ENCODE measurements around the gene CAMK2N2. TPM values are rescaled to one million over a fixed set of nuclear protein-coding genes. Genes with fewer than 3 reads are reported as not detected.

Gene CAMK2N2
- total and polyA plus RNA-seq, 9 of the 15 experiments (the other 6 are each of a cell fraction or from before 2014, with no cell fraction given), result 0.08 to 0.22 (median 0.11) TPM; not detected in 5

DNA sequence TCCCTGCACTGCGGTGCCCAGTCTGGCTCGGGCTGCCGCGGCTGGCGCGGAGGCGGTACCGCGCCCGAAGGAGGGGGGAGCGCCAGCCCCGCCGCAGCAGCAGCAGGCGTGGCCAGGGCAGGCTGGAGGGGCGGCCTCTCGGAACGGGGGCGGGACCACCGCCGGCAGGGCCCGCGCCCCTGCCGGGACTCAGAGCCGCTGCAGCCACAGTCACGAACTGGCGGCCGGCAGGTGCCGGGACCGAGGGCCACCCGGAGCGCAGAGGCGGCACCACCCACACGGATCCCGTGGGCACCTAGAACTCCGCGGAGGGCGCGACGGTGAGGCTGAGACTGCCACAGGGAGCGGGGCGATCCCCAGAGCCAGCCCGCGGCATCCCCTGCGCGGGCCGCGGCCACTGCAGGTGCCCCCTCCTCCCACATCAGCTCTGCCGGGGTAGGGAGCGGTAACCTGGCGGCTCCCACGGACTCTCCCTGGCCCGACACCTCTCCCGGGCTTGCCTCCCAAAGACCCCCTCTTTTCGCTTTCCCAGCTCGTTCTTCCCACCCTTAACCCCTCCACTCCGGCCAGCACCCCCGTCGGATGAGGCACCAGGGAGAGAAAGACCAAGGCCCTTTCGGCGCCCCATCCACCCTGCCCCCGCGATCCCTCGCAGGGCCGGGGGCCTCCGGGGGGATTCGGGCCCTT, 31.8 kb downstream of the CAMK2N2 start, which contains the start of gene VWA5B2:
Gene VWA5B2 (plus strand): TSS at position 192 of the 687 bp plus-strand sequence. CDS start 944 bp downstream, outside the sequence.
- peaks cover 0 to 32% of the 10 kb centered on the region in 2 experiments; a peak in 3 of 5 replicates for H3K4me1 ChIP-seq (replicated peaks in 1 of 2; ENCODE audit: control insufficient read depth in 2 of 2, insufficient read depth in 2 of 2, low read length in 2 of 2)
- DNase-seq (ENCODE audit: extremely low read depth in 1 of 4, low spot score in 3 of 4), result peak; percentile 66 to 96 (median 92)
- H3K9ac ChIP-seq (ENCODE audit: insufficient read depth in 1 of 2, low read depth in 2 of 2, low read length in 2 of 2), result peak within 1 kb of the TSS in 1 of 2 experiments; percentile 81; a peak in 2 of 4 replicates
- no peaks in the 10 kb centered on the region for H3K9me3 ChIP-seq (replicated peaks; ENCODE audit: control insufficient read depth, insufficient read depth, low read depth, low read length)
- BruUV-seq (replicated peaks), result no TSS peak
- CTCF ChIA-PET (ENCODE audit: low intra/inter-chr PET ratio), result no interaction called here
- H2AFZ ChIP-seq (ENCODE audit: low read depth, low read length), result peak within 1 kb of the TSS; percentile 38
- no peaks in the 10 kb centered on the region for H3K36me3 ChIP-seq (ENCODE audit: control insufficient read depth, insufficient read depth, low read length)
- no peak for FAIRE-seq
- H3K4me2 ChIP-seq (ENCODE audit: insufficient read depth, low read length), result peak within 1 kb of the TSS; percentile 33; the same call in 1 of the 2 replicates
- H3K79me2 ChIP-seq (ENCODE audit: control insufficient read depth, insufficient read depth, low read length), result no peaks in the 10 kb centered on the region
- no peaks in the 10 kb centered on the region for H3K9me1 ChIP-seq (ENCODE audit: control insufficient read depth, insufficient read depth, low read length)
- in situ Hi-C loops (cut with MboI) (no loop called here), intact Hi-C loops (cut with micrococcal nuclease) (no loop called here)
- peak; percentile 92 for ATAC-seq
- H3K27ac ChIP-seq (ENCODE audit: extremely low read depth, low read depth, low read length), result no peak within 1 kb of the TSS
- H3K27me3 ChIP-seq (ENCODE audit: control insufficient read depth in 2 of 2, insufficient read depth in 2 of 2, low read length in 2 of 2), result peaks cover 47 to 68% of the 10 kb centered on the region in 2 experiments
- peaks cover 15% of the 10 kb centered on the region for H4K20me1 ChIP-seq (replicated peaks; ENCODE audit: control insufficient read depth, insufficient read depth, low read length)
- TF ChIP-seq ZBTB7A (IDR thresholded peaks at IDR 0.05; ENCODE audit: borderline replicate concordance, control insufficient read depth, low read depth, low read length) (peak; percentile 82; the same call in 1 of the 2 replicates), SAFB (IDR thresholded peaks at IDR 0.05; ENCODE audit: borderline replicate concordance, low read depth, low read length) (0 out of 2 replicates have a peak, but pooled peaks have one; percentile 40), HNRNPL (IDR thresholded peaks at IDR 0.05; ENCODE audit: low read depth, low read length) (peak; percentile 31; the same call in 1 of the 2 replicates), ZNF347 (CRISPR knock-in tag; IDR thresholded peaks at IDR 0.05; ENCODE audit: low read depth) (no peak), RBBP5 (IDR thresholded peaks at IDR 0.05; ENCODE audit: borderline replicate concordance, insufficient read depth, low read length, poor library complexity, severe bottlenecking) (peak; percentile 25), PURB (CRISPR knock-in tag; IDR thresholded peaks at IDR 0.05; ENCODE audit: low read depth) (no peak)
- TF ChIP-seq, protein P1, sequence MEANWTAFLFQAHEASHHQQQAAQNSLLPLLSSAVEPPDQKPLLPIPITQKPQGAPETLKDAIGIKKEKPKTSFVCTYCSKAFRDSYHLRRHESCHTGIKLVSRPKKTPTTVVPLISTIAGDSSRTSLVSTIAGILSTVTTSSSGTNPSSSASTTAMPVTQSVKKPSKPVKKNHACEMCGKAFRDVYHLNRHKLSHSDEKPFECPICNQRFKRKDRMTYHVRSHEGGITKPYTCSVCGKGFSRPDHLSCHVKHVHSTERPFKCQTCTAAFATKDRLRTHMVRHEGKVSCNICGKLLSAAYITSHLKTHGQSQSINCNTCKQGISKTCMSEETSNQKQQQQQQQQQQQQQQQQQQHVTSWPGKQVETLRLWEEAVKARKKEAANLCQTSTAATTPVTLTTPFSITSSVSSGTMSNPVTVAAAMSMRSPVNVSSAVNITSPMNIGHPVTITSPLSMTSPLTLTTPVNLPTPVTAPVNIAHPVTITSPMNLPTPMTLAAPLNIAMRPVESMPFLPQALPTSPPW (CRISPR knock-in tag; IDR thresholded peaks at IDR 0.05), result peak; percentile 42
- TF ChIP-seq, protein P2, sequence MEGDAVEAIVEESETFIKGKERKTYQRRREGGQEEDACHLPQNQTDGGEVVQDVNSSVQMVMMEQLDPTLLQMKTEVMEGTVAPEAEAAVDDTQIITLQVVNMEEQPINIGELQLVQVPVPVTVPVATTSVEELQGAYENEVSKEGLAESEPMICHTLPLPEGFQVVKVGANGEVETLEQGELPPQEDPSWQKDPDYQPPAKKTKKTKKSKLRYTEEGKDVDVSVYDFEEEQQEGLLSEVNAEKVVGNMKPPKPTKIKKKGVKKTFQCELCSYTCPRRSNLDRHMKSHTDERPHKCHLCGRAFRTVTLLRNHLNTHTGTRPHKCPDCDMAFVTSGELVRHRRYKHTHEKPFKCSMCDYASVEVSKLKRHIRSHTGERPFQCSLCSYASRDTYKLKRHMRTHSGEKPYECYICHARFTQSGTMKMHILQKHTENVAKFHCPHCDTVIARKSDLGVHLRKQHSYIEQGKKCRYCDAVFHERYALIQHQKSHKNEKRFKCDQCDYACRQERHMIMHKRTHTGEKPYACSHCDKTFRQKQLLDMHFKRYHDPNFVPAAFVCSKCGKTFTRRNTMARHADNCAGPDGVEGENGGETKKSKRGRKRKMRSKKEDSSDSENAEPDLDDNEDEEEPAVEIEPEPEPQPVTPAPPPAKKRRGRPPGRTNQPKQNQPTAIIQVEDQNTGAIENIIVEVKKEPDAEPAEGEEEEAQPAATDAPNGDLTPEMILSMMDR (IDR thresholded peaks at IDR 0.05 in 2 of 3, conservative IDR thresholded peaks at IDR 0.05 in 1 of 3; ENCODE audit: insufficient read depth in 2 of 3, low read depth in 1 of 3, low read length in 3 of 3), result peak in 1 of 3 experiments; percentile 43; a peak in 1 of 6 replicates
- POLR2A ChIA-PET, result interaction anchor here (0.7 to 1.7 kb wide), 2 partner anchors 11 to 120 kb away, joined by 3 to 6 read pairs; no protein-coding TSS in a partner anchor
- WGBS (ENCODE audit: insufficient coverage, low coverage, missing lambda C conversion rate), result 0% methylated on average over 11 of the region's 66 CpGs
- H3K4me3 ChIP-seq, result no peak within 1 kb of the TSS

Data from K562 (cell line).